Thyroid gland (tissue), 4 donors: ENCODE measurements around the gene SLC4A1AP. TPM values are rescaled to one million over a fixed set of nuclear protein-coding genes. Genes with fewer than 3 reads are reported as not detected.
A peak's percentile ranks its signal among the peaks of the same experiment; 100 is the strongest.

ENCODE experiments used
- DNase-seq, 2 donors: peaks; one replicate each; pipeline ENCODE4 v3.0.0-alpha.2; 2019
- H3K27ac ChIP-seq, 3 donors: fragments of 200-600 bp; sonication (generic); 1 replicate in 2 of 3; 2 replicates in 1 of 3; pipeline ENCODE4 v1.5.1; 2016 to 2019; ENCODE audit warnings: mild to moderate bottlenecking in 1 of 3, moderate library complexity in 1 of 3
- H3K27me3 ChIP-seq: fragments of 200-600 bp; sonication (generic); one replicate; pipeline ENCODE4 v1.5.1; 2019
- H3K36me3 ChIP-seq, 2 donors: fragments of 200-600 bp; sonication (generic); one replicate each; pipeline ENCODE4 v1.5.1; 2016 to 2019
- H3K4me1 ChIP-seq, 2 donors: fragments of 200-600 bp; sonication (generic); one replicate each; pipeline ENCODE4 v1.5.1; 2017 to 2019
- H3K4me3 ChIP-seq, 3 donors: fragments of 200-600 bp; sonication (generic); replicated peaks in 1 of 3; 1 replicate in 2 of 3; 2 replicates in 1 of 3; pipeline ENCODE4 v1.5.1; 2016; ENCODE audit warnings: mild to moderate bottlenecking in 1 of 3
- H3K9me3 ChIP-seq: fragments of 200-600 bp; sonication (generic); one replicate; pipeline ENCODE4 v1.5.1; 2017
- CTCF ChIP-seq, 6 experiments: fragments of 200-600 bp in 3 of 6; fragments of 450-650 bp in 3 of 6; sonication (generic) in 3 of 6; IDR thresholded peaks; one replicate each; pipeline ENCODE4 v1.5.1; 2016 to 2019; ENCODE audit warnings: antibody characterized with exemption in 6 of 6, mild to moderate bottlenecking in 2 of 6, inconsistent platforms in 1 of 6, moderate library complexity in 1 of 6
- POLR2A ChIP-seq, 2 donors: fragments of 450-650 bp; IDR thresholded peaks; one replicate each; pipeline ENCODE4 v1.6.1; 2017; ENCODE audit warnings: antibody characterized with exemption in 2 of 2, mild to moderate bottlenecking in 2 of 2, moderate library complexity in 1 of 2
- WGBS, 2 donors: methylation state at CpG; one replicate each; pipeline ENCODE4 v1.1.5; 2017; 5-methylcytosine and 5-hydroxymethylcytosine counted together
- intact Hi-C: fragments of 100-400 bp; cut with DNase I; formaldehyde crosslinking; loops from one replicate; pipeline ENCODE4 v1.15.1; 2023
- total RNA-seq, 4 donors: library from RNA; depleted of rRNA; stranded (reverse); fragments of >200 nt; gene quantifications; one replicate each; pipeline ENCODE4 v1.2.3, GENCODE V29; 2016

SLC4A1AP gene
- total RNA-seq, 4 donors from 2014 or later = 16.5 to 26.6 (median 23.4) TPM

GRCh38 chr2:27702302-27702701 lies 38.6 kb downstream of the SLC4A1AP start:
- Histone ChIP-seq H3K36me3 (no peaks in the 10 kb centered on the region), H3K4me1 (peaks cover 0 to 24% of the 10 kb centered on the region in 2 donors), H3K4me3 (no peak overlapping the region), H3K9me3 (no peaks in the 10 kb centered on the region), H3K27ac (no peak overlapping the region), H3K27me3 (no peaks in the 10 kb centered on the region)
- intact Hi-C loops = loop anchor here (2.0 to 5.0 kb wide), 2 partner anchors 695 to 750 kb away; no protein-coding TSS in a partner anchor
- TF ChIP-seq CTCF (IDR thresholded peaks at IDR 0.05) (no peak), POLR2A (IDR thresholded peaks at IDR 0.05) (no peak)
- DNase-seq = no peak
- WGBS, 2 donors = 81 to 83% methylated on average over 1 of the region's 1 CpG

GRCh38 chr2:27703638-27704341 lies 40.1 kb downstream of the SLC4A1AP start:
- Histone ChIP-seq H3K4me1 (peaks cover 0 to 24% of the 10 kb centered on the region in 2 donors), H3K27me3 (no peaks in the 10 kb centered on the region), H3K9me3 (no peaks in the 10 kb centered on the region), H3K27ac (no peak overlapping the region), H3K36me3 (no peaks in the 10 kb centered on the region), H3K4me3 (no peak overlapping the region)
- WGBS, 2 donors = 27% methylated on average over 9 of the region's 9 CpGs
- intact Hi-C loops = loop anchor here (2.0 to 5.0 kb wide), 2 partner anchors 694 to 749 kb away; no protein-coding TSS in a partner anchor
- TF ChIP-seq POLR2A (IDR thresholded peaks at IDR 0.05) (no peak), CTCF (IDR thresholded peaks at IDR 0.05) (peak; percentile 84 to 97 (median 88))
- DNase-seq = peak; percentile 78 to 86

GRCh38 chr2:27704342-27704876 lies 40.7 kb downstream of the SLC4A1AP start:
- DNase-seq = no peak
- TF ChIP-seq CTCF (IDR thresholded peaks at IDR 0.05) (no peak), POLR2A (IDR thresholded peaks at IDR 0.05) (no peak)
- Histone ChIP-seq H3K4me3 (no peak overlapping the region), H3K9me3 (no peaks in the 10 kb centered on the region), H3K36me3 (no peaks in the 10 kb centered on the region), H3K27ac (no peak overlapping the region), H3K27me3 (no peaks in the 10 kb centered on the region), H3K4me1 (peaks cover 0 to 24% of the 10 kb centered on the region in 2 donors)
- 69 to 70% methylated on average over 5 of the region's 5 CpGs for WGBS, 2 donors
- intact Hi-C loops = loop anchor here (5.0 kb wide), 1 partner anchor 693 kb away; no protein-coding TSS in a partner anchor

GRCh38 chr2:27705851-27706622 lies 42.3 kb downstream of the SLC4A1AP start:
- no peak overlapping the region for H3K4me3 ChIP-seq
- no peaks in the 10 kb centered on the region for H3K9me3 ChIP-seq
- peak; percentile 64 to 67 for DNase-seq
- intact Hi-C loops = loop anchor here (5.0 kb wide), 1 partner anchor 701 kb away; no protein-coding TSS in a partner anchor
- H3K4me1 ChIP-seq = peaks cover 0 to 24% of the 10 kb centered on the region in 2 donors
- TF ChIP-seq POLR2A (IDR thresholded peaks at IDR 0.05) (no peak), CTCF (IDR thresholded peaks at IDR 0.05) (no peak)
- WGBS, 2 donors = 37 to 49% methylated on average over 4 of the region's 4 CpGs
- H3K27ac ChIP-seq = peak overlapping the region; percentile 46 to 59 (median 50)
- H3K27me3 ChIP-seq = no peaks in the 10 kb centered on the region
- H3K36me3 ChIP-seq = no peaks in the 10 kb centered on the region
